Sigmoid colon (tissue), 4 donors: ENCODE data around the gene TBXA2R.

ENCODE experiments used
- POLR2AphosphoS5 ChIP-seq, 4 donors: sonication (generic); formaldehyde crosslinking; IDR thresholded peaks; one replicate each; pipeline ENCODE4 v1.6.1; 2017; ENCODE audit warnings: antibody characterized with exemption in 4 of 4
- TF ChIP-seq, protein P1 (sequence below), 4 experiments: fragments of 450-650 bp in 3 of 4; fragments of 200-600 bp in 1 of 4; IDR thresholded peaks; one replicate each; pipeline ENCODE4 v1.5.1; 2016 to 2019; ENCODE audit warnings: antibody characterized with exemption in 4 of 4, mild to moderate bottlenecking in 3 of 4, moderate library complexity in 2 of 4

GRCh38 chr19:3645067-3645396 lies 38.4 kb upstream of the TBXA2R start:
- no peak for TF ChIP-seq POLR2AphosphoS5 (IDR thresholded peaks at IDR 0.05)
- TF ChIP-seq, protein P1, sequence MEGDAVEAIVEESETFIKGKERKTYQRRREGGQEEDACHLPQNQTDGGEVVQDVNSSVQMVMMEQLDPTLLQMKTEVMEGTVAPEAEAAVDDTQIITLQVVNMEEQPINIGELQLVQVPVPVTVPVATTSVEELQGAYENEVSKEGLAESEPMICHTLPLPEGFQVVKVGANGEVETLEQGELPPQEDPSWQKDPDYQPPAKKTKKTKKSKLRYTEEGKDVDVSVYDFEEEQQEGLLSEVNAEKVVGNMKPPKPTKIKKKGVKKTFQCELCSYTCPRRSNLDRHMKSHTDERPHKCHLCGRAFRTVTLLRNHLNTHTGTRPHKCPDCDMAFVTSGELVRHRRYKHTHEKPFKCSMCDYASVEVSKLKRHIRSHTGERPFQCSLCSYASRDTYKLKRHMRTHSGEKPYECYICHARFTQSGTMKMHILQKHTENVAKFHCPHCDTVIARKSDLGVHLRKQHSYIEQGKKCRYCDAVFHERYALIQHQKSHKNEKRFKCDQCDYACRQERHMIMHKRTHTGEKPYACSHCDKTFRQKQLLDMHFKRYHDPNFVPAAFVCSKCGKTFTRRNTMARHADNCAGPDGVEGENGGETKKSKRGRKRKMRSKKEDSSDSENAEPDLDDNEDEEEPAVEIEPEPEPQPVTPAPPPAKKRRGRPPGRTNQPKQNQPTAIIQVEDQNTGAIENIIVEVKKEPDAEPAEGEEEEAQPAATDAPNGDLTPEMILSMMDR (IDR thresholded peaks at IDR 0.05): no peak
